GM19467 (cell line): Measurements from ENCODE around the gene PEX26.
"Not testable (repeated sequence)": the region's sequence is repeated elsewhere in the genome, so short reads cannot be mapped to it uniquely, and the experiment has no call there.

ENCODE experiments used
- ATAC-seq: cut with Tn5 transposase; IDR thresholded peaks from one replicate; pipeline ENCODE4 v1.9.1; 2021; ENCODE audit warnings: mild to moderate bottlenecking, moderate library complexity; ENCODE audit not compliant: unreplicated experiment

Gene PEX26

DNA sequence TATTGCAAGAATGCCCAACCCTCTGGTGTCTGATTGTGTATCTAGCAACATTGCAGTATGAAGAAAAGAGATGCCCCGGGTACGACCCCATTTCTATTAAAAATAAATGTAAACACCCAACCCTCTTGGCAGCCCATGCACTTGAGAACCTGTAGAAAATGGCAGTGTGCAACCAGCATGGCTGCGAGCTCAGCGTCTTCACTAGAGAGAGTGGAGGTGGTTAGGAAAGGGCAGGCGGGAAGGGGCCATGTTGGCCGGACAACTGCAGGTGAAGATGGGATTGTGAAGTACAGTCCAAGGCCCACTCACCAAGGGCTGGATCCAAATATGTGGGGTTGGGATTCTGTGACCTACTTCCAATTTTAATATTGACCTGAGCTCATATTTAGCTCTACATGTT, 15.9 kb downstream of the PEX26 start:
- ATAC-seq: no peak

DNA sequence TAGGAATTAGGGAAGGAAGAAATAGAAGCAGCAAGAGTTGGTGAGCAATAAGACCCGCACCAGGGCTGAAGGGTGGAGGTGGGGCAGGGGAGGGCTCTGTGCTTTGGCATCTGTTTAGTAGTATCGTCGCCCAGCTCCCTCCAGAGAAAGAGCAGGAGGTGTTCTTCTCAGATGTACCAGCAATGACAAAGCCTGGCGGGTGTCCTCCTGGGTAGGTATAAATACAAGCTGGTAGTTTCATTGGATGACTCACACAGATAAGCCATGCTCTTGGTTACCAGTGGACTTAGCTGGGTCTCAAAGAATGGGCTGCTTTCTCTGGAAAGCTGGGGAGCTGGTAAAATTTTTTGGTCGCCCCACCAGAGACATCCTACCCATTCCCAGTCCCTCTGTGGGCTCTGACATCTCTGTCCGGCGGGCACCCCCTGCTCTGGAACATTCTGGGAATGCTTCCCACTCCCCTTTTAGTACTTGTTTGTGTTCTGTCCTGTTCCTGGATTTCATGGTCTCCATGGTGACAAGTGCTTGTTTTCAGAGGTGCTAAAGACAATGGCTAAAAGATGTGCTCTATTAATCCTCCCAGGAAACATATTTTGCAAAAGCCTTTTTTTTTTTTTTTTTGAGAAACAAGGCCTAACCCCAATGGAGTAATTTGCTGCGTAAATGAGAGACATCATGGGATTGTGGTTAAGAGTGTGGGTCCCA, 17.5 kb downstream of the PEX26 start:
- no peak for ATAC-seq

DNA sequence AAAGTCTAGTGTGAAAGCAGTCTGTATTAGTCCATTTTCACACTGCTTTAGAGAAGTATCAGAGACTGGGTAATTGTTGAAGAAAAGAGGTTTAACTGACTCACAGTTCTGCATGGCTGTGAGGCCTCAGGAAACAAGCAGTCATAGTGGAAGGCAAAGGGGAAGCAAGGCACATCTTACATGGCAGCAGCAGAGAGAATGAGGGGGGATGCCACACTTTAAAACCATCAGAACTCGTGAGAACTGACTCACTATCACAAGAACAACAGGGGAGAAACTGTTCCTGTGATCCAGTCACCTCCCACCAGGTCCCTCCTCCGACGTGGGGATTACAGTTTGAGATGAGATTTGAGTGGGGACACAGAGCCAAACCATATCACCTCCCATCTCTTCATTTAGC, 19.0 kb downstream of the PEX26 start:
- no peak for ATAC-seq

DNA sequence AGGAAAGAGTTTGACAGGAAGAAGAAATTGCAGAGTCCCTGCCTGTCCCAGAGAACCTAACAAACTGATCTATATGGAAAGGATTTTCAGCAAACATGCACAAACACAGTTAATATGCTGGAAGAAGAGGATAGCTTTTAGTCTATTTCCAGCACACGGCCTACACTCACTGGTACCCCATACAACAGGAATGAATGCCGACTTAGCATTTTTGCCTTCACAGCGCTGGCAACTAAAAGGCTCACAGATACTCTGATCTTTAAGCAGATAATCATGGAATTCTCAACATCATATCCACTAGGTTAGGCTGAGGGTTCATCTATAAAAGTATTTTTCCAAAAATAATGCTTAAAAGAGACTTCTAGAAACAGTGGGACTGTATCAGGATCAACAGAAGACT, 23.0 kb downstream of the PEX26 start:
- no peak for ATAC-seq

DNA sequence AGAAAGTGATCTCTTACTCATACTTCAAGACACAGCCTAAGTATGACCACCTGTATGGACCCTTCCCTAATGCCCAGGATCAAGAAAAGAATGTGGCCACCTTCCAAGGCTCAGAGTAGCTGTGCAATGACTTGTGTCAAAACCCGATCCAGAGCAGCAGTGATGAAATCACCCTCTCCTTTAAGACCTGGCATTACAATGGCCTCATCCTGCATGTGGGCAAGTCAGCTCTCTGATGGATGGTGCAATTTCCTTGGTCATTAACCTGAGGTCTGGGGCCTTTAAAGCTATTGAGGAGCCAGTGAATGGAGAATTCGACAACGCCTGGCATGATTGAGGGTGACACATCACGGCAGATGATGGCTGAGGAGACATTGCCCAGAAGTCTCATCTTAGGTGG, 23.7 kb downstream of the PEX26 start:
- no peak for ATAC-seq

DNA sequence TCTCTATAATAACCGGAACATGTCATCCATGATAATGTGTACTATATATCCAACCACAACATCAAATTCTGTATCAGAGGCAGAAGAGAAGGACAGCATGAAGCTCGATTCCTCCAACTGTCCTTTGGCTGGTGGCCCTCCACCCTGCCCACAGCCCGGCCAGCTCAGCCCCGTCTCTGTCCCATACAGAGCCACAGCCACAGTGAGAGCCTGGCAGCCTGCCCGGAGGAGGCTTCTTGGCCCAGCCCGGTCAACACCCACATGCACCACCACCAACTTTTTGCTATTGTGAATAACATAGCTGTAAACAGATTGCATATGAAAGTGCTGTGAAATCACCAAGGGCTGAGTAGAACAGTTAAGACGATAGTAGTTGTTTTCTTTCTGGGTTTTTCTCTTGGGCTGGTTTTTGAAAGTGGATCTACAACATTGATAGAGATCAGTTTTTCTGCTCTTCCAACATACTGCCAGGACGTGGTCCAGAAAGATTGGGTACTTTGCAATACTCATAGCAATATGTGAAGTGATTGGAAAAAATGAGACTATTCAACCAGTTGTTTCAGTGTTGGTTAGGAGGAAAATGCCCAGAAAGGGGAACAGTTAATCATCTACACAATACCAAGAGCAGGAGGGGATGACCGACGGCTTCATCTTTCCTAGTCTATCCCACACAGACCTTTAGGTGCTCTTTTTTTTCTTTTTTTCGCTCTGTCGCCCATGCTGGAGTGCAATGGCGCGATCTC, 25.9 kb downstream of the PEX26 start:
- ATAC-seq: no peak

DNA sequence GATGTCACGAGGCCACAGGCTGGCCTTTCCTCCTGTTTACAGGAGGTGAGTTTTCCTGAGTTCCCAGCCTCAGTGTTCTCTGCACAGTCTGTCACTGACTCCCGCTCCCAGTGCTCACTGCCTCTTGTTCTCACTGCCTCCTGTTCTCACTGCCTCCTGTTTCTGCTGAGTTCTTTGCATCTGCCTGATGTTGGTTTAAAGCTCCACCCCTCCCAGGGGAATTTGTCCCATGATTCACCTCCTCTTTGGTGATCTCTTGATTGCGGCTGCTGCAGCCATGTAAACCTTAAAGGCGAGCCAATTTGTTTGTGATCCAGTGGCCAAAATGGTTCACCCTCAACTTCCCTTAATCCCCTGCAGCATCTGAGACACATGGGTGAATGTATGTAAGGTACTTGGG, 26.8 kb downstream of the PEX26 start:
- no peak for ATAC-seq

DNA sequence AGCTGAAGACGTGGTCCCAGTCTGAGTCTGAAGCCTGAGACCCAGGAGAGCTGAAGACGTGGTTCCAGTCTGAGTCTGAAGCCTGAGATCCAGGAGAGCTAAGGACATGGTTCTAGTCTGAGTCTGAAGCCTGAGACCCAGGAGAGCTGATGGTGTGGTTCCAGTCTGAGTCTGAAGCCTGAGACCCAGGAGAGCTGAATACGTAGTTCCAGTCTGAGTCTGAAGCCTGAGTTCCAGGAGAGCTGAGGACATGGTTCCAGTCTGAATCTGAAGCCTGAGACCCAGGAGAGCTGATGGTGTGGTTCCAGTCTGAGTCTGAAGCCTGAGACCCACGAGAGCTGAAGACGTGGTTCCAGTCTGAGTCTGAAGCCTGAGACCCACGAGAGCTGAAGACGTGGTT, 28.2 kb downstream of the PEX26 start:
- not testable (repeated sequence) for ATAC-seq

DNA sequence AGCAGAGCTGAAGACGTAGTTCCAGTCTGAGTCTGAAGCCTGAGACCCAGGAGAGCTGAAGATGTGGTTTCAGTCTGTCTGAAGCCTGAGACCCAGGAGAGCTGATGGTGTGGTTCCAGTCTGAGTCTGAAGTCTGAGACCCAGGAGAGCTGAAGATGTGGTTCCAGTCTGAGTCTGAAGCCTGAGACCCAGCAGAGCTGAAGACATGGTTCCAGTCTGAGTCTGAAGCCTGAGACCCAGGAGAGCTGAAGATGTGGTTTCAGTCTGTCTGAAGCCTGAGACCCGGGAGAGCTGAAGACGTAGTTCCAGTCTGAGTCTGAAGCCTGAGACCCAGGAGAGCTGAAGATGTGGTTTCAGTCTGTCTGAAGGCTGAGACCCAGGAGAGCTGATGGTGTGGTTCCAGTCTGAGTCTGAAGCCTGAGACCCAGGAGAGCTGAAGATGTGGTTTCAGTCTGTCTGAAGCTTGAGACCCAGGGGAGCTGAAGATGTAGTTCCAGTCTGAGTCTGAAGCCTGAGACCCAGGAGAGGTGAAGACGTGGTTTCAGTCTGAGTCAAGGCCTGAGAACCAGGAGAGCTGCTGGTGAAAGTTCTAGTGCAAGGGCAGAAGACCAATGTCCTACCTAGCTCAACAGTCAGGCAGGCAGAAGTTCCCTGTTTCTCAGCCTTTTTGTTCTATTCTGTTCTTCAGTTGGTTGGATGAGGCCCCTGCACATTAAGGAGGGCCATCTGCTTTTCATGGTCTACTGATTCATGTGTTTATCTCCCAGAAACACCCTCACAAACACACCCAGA, 29.0 kb downstream of the PEX26 start:
- not testable (repeated sequence) for ATAC-seq

DNA sequence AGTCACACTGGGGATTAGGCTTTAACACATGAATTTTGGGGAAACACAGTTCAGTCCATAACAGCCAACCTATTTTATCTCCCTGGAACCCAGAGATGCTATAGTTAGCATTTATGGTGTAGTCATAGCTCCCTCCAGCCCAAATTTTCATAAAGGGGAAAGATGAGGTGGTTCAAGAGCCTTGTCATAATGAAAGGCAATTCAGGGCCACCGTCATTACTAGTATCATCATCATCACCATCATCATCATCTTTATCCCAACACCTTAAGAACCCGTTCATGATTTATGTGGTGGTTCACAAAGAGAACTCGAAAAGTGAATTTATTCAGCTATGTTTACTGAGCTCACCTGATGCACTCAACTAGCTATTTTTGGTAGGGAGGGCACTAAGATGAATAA, 30.4 kb downstream of the PEX26 start:
- no peak for ATAC-seq

DNA sequence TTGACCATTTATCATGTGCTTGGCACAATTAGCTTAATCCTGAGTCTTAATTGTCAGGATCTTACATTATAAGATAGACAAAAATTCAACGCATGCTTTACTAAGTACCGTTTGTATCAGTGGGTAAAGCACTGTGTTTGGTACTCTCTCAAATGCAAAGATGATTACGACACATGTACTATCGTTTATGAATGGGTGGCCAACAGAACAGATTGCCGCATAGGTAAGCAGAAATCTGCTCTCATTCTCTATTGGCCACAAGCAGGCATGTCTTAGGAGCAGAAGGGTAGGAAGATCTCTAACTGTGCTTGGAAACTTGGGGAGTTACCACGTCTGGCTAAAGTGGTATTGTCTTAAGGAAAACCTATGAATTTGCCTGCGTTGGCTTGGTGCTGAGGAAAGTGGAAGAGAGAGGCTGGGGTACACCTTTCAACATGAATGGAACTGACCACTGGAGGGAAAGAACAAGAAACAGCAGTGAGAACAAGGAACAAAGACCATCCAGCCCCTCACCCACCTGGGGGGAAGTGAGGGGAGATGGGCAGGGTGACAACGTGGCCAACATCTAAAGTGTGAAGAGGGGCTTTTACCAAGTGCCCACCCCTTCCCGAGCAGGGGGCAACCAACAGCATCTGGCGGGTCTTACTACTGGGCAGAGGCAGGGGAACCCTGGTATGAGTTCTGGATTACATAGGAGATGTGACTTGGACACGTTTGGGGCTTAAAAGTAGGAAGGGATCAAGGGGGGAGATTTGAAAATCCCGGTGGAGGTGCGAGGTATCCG, 31.8 kb downstream of the PEX26 start:
- ATAC-seq: no peak

DNA sequence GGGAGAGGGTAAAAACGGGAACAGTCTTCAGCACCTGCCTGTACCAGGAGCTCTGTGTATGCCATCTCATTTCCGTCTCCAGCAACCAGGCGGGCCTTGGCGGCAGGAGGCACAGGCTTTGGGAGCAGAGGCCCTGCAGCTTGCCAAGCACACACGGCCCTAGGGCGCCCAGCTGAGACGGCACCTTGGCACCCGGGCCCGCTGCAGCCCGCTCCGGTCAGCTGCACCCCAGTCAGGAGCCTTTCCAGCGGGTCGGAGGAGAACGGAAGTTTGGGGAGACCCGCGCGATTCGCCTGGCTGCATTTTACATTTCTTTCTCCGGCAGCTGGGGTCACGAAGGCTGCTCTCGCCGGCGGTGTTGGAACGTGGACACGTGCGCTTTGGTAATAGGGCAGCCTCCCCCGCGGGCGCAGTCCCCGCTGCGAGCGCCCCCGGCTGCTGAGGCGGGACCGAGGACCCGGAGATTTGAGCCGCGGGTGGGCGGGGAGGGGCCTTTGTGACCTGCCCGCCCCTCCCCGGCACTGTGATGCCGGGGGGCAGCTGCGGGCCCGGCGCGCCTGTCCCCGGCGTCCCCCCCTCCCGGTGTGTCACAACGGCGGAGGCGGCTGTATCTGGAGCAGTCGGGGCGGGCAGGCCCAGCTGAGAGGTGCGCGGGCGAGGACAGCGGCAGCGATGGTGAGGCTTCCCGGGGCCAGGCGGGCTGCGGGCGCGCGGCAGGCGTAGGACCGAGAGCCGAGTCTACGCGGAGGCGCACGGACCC, 32.6 kb downstream of the PEX26 start, which contains the start of gene TUBA8:
Gene TUBA8 (plus strand): TSS at position 616 of the 760 bp plus-strand sequence. CDS start 57 bp downstream, at position 673.
- ATAC-seq: no peak

DNA sequence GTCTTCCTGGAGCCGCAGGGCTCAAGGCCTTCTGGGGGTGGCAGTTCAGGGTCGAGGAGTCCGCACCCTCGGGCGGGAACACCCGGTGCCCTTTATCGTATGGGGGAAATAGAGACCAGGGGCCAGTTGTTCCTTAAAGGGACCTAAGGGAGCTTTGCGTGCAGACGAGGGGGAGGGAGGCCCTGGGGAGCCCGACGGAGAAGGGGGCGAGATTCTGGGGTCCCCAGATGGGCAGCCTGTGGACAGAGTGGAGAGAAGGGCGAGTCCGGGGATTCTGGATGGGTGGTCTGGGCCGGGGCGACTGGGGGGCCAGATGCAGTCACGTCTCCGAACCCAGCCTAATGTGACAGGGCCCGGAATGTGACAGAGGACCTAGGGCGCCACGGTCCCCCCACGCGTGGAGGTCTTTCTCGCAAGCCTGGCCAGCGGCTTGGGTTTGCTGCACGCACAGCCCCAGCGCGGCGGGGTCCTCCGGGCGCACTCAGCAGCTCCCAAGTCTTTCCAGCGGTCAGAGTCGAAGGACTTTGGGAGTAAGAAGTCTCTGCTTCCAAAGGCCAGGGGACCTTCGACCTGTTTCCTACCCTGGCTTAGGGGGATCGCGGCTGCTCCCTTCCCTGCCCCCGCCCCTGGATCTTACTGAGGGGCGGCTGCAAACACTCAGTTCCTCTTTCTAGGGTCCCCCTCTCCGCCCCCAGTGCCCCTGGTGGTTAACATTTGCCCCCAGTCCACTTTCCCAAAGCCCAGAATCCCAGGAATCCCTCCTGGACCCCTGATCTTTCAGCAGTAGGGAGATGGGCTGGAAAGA, 33.4 kb downstream of the PEX26 start:
- ATAC-seq: no peak

DNA sequence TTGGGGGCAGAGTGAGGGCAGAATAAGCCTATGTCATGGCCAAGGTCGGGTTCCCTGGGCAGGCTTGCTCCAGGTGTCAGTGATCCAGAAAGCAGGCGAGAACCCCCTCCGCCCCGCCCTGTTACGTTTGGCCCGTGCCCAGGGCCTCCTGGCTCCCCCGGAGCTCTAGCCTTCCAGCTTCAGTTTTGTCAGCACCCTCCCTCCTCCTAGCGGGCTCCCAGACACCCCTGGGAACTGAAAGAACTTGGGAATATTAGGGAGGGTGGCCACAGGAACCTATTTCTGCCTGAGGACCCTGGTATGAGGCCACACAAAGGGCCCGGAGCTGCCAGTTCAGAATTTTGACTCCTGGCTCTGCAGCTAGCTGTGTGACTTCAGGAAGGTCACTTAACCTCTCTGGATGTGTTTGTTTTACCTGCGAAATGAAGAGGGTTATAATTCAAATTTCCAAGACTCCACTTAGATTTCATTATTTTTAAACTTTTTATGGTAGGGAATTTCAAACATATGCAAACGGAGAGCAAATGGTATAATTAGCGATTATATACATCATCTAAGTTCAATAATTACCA, 34.1 kb downstream of the PEX26 start:
- no peak for ATAC-seq

DNA sequence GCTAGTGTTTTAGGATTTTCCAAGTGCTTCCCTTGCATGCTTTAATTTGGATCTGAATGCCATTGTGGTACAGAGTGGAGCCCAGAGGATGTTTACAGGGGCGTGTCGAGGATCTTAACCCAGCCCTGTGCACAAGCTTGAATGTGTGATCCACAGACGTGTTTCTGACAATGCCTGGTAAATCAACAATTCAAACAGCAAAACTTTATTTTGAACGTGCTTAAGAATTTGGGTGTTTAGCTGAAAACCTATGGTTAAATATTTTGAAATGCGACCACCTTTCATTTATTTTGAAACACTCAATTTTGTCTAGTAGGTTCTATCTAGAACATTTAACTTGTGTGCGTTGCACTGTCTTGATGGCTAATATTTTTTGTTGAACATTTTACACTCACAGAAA, 34.6 kb downstream of the PEX26 start:
- no peak for ATAC-seq

DNA sequence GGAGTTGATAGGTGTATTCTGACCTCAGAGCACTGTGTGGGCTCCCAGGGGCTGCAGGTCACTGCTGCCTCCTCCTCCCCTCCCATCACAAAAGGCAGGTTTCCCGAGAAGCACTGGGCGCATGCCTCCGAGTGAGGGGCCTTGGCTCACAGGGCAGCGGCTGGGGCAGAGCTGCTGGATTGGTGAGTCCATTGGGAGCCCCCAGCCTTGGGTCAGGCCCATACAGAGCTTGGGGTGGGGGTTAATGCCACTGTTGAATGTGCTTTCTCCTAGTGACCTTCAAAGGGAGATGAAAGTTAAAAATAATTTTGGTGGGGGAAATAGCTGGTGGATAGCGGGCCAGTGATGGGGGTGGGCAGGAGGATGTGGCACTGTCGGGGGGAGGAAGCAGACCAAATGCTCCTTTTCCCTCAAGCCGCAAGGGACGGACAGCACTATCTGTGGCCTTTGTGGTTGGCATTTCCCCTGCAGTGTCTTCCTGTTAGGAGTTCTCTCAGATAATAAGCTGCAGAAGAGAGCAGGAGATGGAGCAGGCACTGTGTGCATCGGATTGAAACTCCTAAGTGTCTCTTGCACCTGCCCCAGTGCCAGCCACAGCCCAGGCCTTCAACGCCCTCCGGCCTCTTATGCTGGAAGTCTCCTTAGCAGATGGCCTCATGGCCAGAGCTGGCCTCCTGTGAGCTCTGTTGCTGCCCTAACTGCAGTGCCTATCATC, 36.0 kb downstream of the PEX26 start:
- ATAC-seq: no peak

DNA sequence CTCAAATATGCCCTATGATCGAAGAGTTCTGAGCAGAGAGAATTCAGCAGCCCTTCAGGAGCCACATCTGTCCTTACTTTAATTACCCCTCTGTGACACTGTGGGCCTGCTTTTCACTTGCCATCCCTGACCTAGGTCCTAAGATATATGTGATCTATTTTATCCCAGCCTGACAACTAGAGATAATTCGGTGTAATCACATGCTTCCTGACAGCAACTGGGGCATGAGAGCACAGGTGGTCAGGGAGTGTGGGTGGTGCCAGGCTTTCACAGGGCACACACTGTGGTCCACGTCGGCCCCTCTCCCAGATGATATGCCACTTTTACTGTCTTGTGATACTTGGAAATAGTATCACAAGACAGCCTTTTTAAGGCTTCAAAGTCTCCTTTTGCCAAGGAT, 36.7 kb downstream of the PEX26 start:
- no peak for ATAC-seq

DNA sequence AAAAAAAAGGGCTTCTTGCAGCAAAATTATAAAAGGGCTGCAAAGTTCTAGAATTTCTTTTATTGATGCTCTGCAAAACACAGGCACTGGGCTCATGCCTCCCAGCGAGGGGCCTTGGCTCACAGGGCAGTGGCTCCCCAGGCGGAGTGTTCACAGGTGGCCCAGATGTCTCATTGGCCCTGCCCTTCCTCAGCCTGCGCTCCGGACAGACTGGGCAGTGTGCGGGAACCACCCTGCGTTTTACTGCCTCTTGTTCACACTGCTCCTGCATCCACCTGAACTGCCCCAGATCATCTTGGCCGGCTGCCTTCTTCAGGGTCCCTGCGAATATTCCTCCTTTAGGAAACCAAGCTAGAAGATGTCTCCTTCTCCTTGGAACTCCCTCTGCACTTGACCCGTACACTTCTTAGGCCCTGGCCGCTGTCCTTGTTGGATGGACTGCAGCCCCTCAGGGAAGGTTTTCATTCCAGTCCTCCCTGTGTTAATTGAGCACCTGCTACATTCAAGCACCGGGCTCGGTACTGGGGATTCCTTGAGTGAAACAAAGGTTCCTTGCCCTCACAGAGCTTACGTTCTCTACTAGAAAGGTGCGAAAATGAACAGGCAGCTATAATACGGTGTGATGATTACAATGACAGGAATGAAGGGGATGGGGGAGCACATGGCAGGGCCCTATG, 37.3 kb downstream of the PEX26 start:
- ATAC-seq: no peak
